Stimulated activated CD4-positive, alpha-beta T cell treated with anti-CD3 and anti-CD28 coated beads, TNF-alpha, amount 100 ng/mL, for 24 hours (primary cell): Measurements from ENCODE around the gene CKS1B.

Experiments used
- DNase-seq, 3 experiments: peaks; one replicate each; pipeline ENCODE4 v3.0.0-alpha.2; 2020; ENCODE audit warnings: low read depth in 3 of 3

CKS1B gene

GRCh38 chr1:154974102-154974807 is at the start of gene CKS1B:
TSS of gene CKS1B (plus strand) at chr1:154974681. CDS start at chr1:154974746, 65 bp downstream.
- DNase-seq: peak; percentile 88 to 95 (median 92)

- no peak for DNase-seq
These were observed 48.9 kb upstream of the CKS1B start for GRCh38 chr1:154925335-154926170.

- DNase-seq: no peak
These were observed 48.3 kb upstream of the CKS1B start for GRCh38 chr1:154926201-154926600.

- no peak for DNase-seq
These were observed 42.5 kb upstream of the CKS1B start for GRCh38 chr1:154931940-154932487.

GRCh38 chr1:154934358-154934948 is 40.0 kb upstream of the CKS1B start:
- DNase-seq: no peak

GRCh38 chr1:154935749-154936554 is 38.5 kb upstream of the CKS1B start:
- DNase-seq: no peak

- DNase-seq: peak; percentile 87 to 94 (median 94)
These were observed 37.9 kb upstream of the CKS1B start, which contains the start of gene PMVK for GRCh38 chr1:154936555-154937084. TSS of gene PMVK (minus strand) at chr1:154936719. CDS start at chr1:154936685, 34 bp downstream.

GRCh38 chr1:154937085-154937987 is 37.1 kb upstream of the CKS1B start:
- DNase-seq: peak; percentile 72 to 87 (median 78)

- no peak for DNase-seq
These were observed 36.5 kb upstream of the CKS1B start for GRCh38 chr1:154937988-154938386.

GRCh38 chr1:154938604-154939399 is 35.7 kb upstream of the CKS1B start:
- DNase-seq: no peak

GRCh38 chr1:154940213-154940560 is 34.3 kb upstream of the CKS1B start:
- DNase-seq: no peak

- no peak for DNase-seq
These were observed 33.8 kb upstream of the CKS1B start for GRCh38 chr1:154940651-154941194.

GRCh38 chr1:154941333-154942013 is 33.0 kb upstream of the CKS1B start:
- no peak for DNase-seq

GRCh38 chr1:154943649-154944400 is 30.7 kb upstream of the CKS1B start:
- peak in 1 of 3 experiments; percentile 31 for DNase-seq

- no peak for DNase-seq
These were observed 29.9 kb upstream of the CKS1B start for GRCh38 chr1:154944401-154945159.

GRCh38 chr1:154945160-154945961 is 29.1 kb upstream of the CKS1B start:
- DNase-seq: no peak
